Stomach (tissue), 9 donors: ENCODE measurements around the gene TTC17. TPM values are rescaled to one million over a fixed set of nuclear protein-coding genes. Genes with fewer than 3 reads are reported as not detected.

Source experiments
- DNase-seq, 2 donors: peaks; one replicate each; pipeline versions ENCODE4 v3.0.0 to v3.0.0-alpha.2; 2013 to 2019
- H3K27ac ChIP-seq, 5 donors: fragments of 200-600 bp in 4 of 5; sonication (generic) in 4 of 5; one replicate each; pipeline ENCODE4 v1.5.1; 2013 to 2019; ENCODE audit warnings: mild to moderate bottlenecking in 1 of 5, moderate library complexity in 1 of 5
- H3K27me3 ChIP-seq, 3 donors: fragments of 200-600 bp; sonication (generic); one replicate each; pipeline ENCODE4 v1.5.1; 2017 to 2019; ENCODE audit warnings: mixed run types in 1 of 3
- H3K36me3 ChIP-seq, 4 donors: fragments of 200-600 bp; sonication (generic); 1 replicate in 3 of 4; 2 replicates in 1 of 4; pipeline ENCODE4 v1.5.1; 2016 to 2019
- H3K4me1 ChIP-seq, 4 donors: fragments of 200-600 bp; sonication (generic); one replicate each; pipeline ENCODE4 v1.5.1; 2016 to 2019
- H3K4me3 ChIP-seq, 4 donors: fragments of 200-600 bp; sonication (generic) in 3 of 4; one replicate each; pipeline ENCODE4 v1.5.1; 2016 to 2019; ENCODE audit warnings: mild to moderate bottlenecking in 1 of 4
- H3K9me3 ChIP-seq, 4 donors: fragments of 200-600 bp; sonication (generic); one replicate each; pipeline ENCODE4 v1.5.1; 2016 to 2019
- EP300 ChIP-seq: sonication (generic); formaldehyde crosslinking; IDR thresholded peaks from one replicate; pipeline ENCODE4 v1.6.1; 2017; ENCODE audit warnings: antibody characterized with exemption
- POLR2A ChIP-seq, 4 donors: fragments of 450-650 bp; IDR thresholded peaks; one replicate each; pipeline ENCODE4 v1.6.1; 2016; ENCODE audit warnings: antibody characterized with exemption in 4 of 4, control low read depth in 2 of 4, mild to moderate bottlenecking in 1 of 4, moderate library complexity in 1 of 4
- POLR2AphosphoS5 ChIP-seq, 3 donors: sonication (generic); formaldehyde crosslinking; IDR thresholded peaks; one replicate each; pipeline ENCODE4 v1.6.1; 2016; ENCODE audit warnings: antibody characterized with exemption in 3 of 3
- WGBS, 5 donors: extraction: QIAGEN DNeasy Blood & Tissue Kit in 3 of 5; methylation state at CpG; one replicate each; pipeline versions ENCODE4 v1.1.5 to v1.1.7; 2013 to 2018; 5-methylcytosine and 5-hydroxymethylcytosine counted together
- intact Hi-C: fragments of 100-400 bp; cut with DNase I; formaldehyde crosslinking; loops from one replicate; pipeline ENCODE4 v1.15.1; 2023; ENCODE audit warnings: low total_unique reads
- polyA plus RNA-seq, 3 donors: library from polyadenylated mRNA; stranded (reverse); fragments of 200-250 nt; gene quantifications; one replicate each; pipeline ENCODE4 v1.2.3, GENCODE V29; 2013
- total RNA-seq, 5 donors: library from RNA; depleted of rRNA; stranded (reverse); fragments of >200 nt; gene quantifications; one replicate each; pipeline versions ENCODE4 v1.1.0 to v1.2.3, GENCODE V29; 2014 to 2016
- TF ChIP-seq, protein P1 (sequence below), 7 experiments: fragments of 450-650 bp in 4 of 7; fragments of 200-600 bp in 3 of 7; sonication (generic) in 3 of 7; IDR thresholded peaks; one replicate each; pipeline ENCODE4 v1.5.1; 2016 to 2019; ENCODE audit warnings: antibody characterized with exemption in 7 of 7, control low read depth in 2 of 7, mild to moderate bottlenecking in 1 of 7
- donor health status: healthy with polysubstance abuse.
- donor health status: Bipolar disorder and iron deficiency.
- donor health status: healthy.

TTC17 gene
- total and polyA plus RNA-seq, 8 donors = 9.0 to 228 (median 66.5) TPM

DNA sequence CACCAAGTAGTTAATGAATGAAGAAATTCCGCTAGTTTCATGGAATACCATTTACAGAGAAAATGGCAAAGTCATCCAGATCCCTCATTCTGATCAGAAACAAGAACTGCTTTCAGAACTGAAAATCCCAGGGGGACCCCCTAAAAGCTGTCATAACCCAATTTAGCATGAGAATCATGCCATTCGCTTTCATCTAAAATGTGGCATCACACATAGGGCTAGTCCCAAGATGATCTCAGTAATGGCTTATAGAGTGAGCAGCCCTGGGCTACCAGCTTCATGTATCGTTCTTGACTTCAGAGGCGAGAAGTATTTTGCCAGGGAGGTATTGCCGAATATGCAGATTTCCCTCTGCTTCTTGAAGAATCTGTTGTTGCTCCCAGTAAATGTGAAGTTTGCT, 134.0 kb downstream of the TTC17 start:
- intact Hi-C loops = no loop called here
- Histone ChIP-seq H3K4me3 (no peak overlapping the region), H3K9me3 (no peaks in the 10 kb centered on the region), H3K27ac (no peak overlapping the region), H3K27me3 (no peaks in the 10 kb centered on the region), H3K4me1 (no peaks in the 10 kb centered on the region), H3K36me3 (peaks cover 27 to 70% (median 59%) of the 10 kb centered on the region in 4 donors)
- TF ChIP-seq, protein P1, sequence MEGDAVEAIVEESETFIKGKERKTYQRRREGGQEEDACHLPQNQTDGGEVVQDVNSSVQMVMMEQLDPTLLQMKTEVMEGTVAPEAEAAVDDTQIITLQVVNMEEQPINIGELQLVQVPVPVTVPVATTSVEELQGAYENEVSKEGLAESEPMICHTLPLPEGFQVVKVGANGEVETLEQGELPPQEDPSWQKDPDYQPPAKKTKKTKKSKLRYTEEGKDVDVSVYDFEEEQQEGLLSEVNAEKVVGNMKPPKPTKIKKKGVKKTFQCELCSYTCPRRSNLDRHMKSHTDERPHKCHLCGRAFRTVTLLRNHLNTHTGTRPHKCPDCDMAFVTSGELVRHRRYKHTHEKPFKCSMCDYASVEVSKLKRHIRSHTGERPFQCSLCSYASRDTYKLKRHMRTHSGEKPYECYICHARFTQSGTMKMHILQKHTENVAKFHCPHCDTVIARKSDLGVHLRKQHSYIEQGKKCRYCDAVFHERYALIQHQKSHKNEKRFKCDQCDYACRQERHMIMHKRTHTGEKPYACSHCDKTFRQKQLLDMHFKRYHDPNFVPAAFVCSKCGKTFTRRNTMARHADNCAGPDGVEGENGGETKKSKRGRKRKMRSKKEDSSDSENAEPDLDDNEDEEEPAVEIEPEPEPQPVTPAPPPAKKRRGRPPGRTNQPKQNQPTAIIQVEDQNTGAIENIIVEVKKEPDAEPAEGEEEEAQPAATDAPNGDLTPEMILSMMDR (IDR thresholded peaks at IDR 0.05) = no peak
- TF ChIP-seq POLR2AphosphoS5 (IDR thresholded peaks at IDR 0.05) = no peak
- TF ChIP-seq POLR2A (IDR thresholded peaks at IDR 0.05) = no peak
- no peak for TF ChIP-seq EP300
- WGBS, 5 donors = 86 to 98% (median 96%) methylated on average over 5 of the region's 5 CpGs
- DNase-seq = no peak

DNA sequence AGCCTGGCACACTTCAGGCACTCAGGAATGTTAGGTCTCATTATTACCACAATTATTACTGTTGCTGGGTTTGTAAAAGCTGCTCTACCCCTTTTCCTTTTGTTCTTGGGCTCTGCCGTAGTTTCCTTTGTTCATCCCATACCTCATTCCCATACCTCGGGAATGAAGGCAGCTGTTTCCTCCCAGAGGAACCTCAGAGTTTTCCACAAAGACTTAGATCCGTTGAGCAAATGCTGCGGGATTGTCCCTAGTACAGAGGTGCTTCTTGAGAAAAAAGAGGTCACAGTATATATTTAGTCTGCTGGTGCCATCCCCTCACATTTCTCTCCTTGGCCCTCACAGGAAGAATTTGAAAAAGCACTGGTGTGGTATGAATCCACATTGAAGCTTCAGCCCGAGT, 134.7 kb downstream of the TTC17 start:
- TF ChIP-seq, protein P1 (IDR thresholded peaks at IDR 0.05) = no peak
- TF ChIP-seq EP300 (no peak), POLR2A (IDR thresholded peaks at IDR 0.05) (no peak), POLR2AphosphoS5 (IDR thresholded peaks at IDR 0.05) (no peak)
- WGBS, 5 donors = 77 to 90% (median 86%) methylated on average over 5 of the region's 5 CpGs
- no peak overlapping the region for H3K4me3 ChIP-seq
- intact Hi-C loops = no loop called here
- H3K27me3 ChIP-seq = no peaks in the 10 kb centered on the region
- no peak for DNase-seq
- H3K36me3 ChIP-seq = peaks cover 27 to 70% (median 58%) of the 10 kb centered on the region in 4 donors
- no peaks in the 10 kb centered on the region for H3K4me1 ChIP-seq
- H3K27ac ChIP-seq = no peak overlapping the region
- no peaks in the 10 kb centered on the region for H3K9me3 ChIP-seq

DNA sequence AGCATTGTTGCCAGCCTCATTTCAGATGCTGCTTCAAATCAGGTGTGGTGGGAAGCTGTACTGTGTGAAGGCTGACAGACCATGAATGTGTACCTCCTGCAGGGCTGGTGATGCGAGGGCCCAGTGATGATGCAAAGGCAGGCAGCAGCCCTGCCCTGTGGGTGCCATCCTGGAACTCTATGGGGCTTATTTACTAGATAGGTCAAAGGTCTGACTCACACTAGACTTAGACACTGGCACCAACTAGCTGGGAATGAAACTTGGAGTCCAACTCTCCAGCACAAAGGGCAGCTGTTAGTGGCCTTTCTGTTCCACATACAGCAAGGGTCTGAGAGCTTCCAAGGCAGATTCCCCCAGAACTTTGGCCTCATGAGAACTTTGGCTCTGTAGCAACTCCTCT, 138.4 kb downstream of the TTC17 start:
- WGBS, 5 donors = 60 to 92% (median 82%) methylated on average over 1 of the region's 1 CpG
- peaks cover 18 to 40% (median 37%) of the 10 kb centered on the region in 4 donors for H3K36me3 ChIP-seq
- no peak overlapping the region for H3K4me3 ChIP-seq
- H3K27me3 ChIP-seq = no peaks in the 10 kb centered on the region
- intact Hi-C loops = no loop called here
- H3K4me1 ChIP-seq = no peaks in the 10 kb centered on the region
- DNase-seq = no peak
- TF ChIP-seq POLR2A (IDR thresholded peaks at IDR 0.05) = no peak
- TF ChIP-seq, protein P1 (IDR thresholded peaks at IDR 0.05) = no peak
- no peak for TF ChIP-seq POLR2AphosphoS5 (IDR thresholded peaks at IDR 0.05)
- TF ChIP-seq EP300 = no peak
- H3K27ac ChIP-seq = no peak overlapping the region
- H3K9me3 ChIP-seq = no peaks in the 10 kb centered on the region

DNA sequence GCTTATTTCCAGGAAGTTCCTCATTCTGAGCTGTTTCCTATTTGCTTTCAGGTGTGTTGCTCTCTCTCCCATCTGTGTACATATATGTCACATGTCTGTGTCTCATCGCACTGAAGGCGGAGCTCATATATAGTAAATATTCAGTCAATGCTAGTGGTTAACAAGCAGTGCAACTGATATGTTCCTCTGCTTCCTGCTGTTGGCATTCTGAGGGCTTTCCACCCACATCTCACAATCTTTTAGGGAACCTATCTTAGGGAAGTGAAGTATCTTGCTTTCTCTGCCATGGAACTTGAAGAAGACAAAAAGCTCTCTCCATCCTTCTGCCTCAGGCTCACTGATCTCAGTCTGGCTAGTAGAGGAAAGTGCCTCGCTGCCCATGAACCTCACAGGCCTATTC, 139.8 kb downstream of the TTC17 start:
- DNase-seq = no peak
- H3K27me3 ChIP-seq = no peaks in the 10 kb centered on the region
- WGBS, 5 donors = 88 to 94% (median 92%) methylated on average over 3 of the region's 3 CpGs
- intact Hi-C loops = no loop called here
- H3K9me3 ChIP-seq = no peaks in the 10 kb centered on the region
- no peak for TF ChIP-seq POLR2A (IDR thresholded peaks at IDR 0.05)
- no peak for TF ChIP-seq POLR2AphosphoS5 (IDR thresholded peaks at IDR 0.05)
- no peak for TF ChIP-seq EP300
- TF ChIP-seq, protein P1 (IDR thresholded peaks at IDR 0.05) = no peak
- no peak overlapping the region for H3K27ac ChIP-seq
- peaks cover 6 to 25% (median 23%) of the 10 kb centered on the region in 4 donors for H3K36me3 ChIP-seq
- H3K4me3 ChIP-seq = no peak overlapping the region
- H3K4me1 ChIP-seq = no peaks in the 10 kb centered on the region
